GM23338 (cell line): Measurements from ENCODE around the gene HTT. TPM values are rescaled to one million over a fixed set of nuclear protein-coding genes. Genes with fewer than 3 reads are reported as not detected.

ENCODE experiments used
- ATAC-seq: fragments of 200-7000 bp; cut with Tn5 transposase; 3 replicates; pipeline ENCODE4 v1.9.1; 2020
- DNase-seq: peaks from one replicate; pipeline ENCODE4 v3.0.0-alpha.2; 2015; ENCODE audit warnings: low spot score
- H2AFZ ChIP-seq: fragments of 200-600 bp; sonication (generic); 2 replicates; pipeline ENCODE4 v1.8.0; 2016; ENCODE audit warnings: antibody characterized with exemption, mild to moderate bottlenecking, moderate library complexity
- H3F3A ChIP-seq: fragments of 200-600 bp; sonication (generic); replicated peaks from 2 replicates; pipeline ENCODE4 v1.8.0; 2017; ENCODE audit warnings: antibody characterized with exemption, mixed run types, low read depth
- H3K27ac ChIP-seq: fragments of 200-600 bp; sonication (generic); 2 replicates; pipeline ENCODE4 v1.6.1; 2016; ENCODE audit warnings: low read depth
- H3K27me3 ChIP-seq: fragments of 200-600 bp; sonication (generic); 2 replicates; pipeline ENCODE4 v1.8.0; 2016; ENCODE audit warnings: mild to moderate bottlenecking, mixed run types, moderate library complexity; ENCODE audit not compliant: insufficient read depth
- H3K36me3 ChIP-seq: fragments of 200-600 bp; sonication (generic); 2 replicates; pipeline ENCODE4 v1.8.0; 2016; ENCODE audit warnings: mild to moderate bottlenecking; ENCODE audit not compliant: insufficient read depth
- H3K4me1 ChIP-seq: fragments of 200-600 bp; sonication (generic); 2 replicates; pipeline ENCODE4 v1.8.0; 2016; ENCODE audit warnings: mild to moderate bottlenecking, moderate library complexity; ENCODE audit not compliant: insufficient read depth
- H3K4me2 ChIP-seq: fragments of 200-600 bp; sonication (generic); 2 replicates; pipeline ENCODE4 v1.7.1; 2017; ENCODE audit warnings: mixed run types
- H3K4me3 ChIP-seq: fragments of 200-600 bp; sonication (generic); 2 replicates; pipeline ENCODE4 v1.6.1; 2016; ENCODE audit warnings: mixed run types
- H3K79me2 ChIP-seq: fragments of 200-600 bp; sonication (generic); replicated peaks from 2 replicates; pipeline ENCODE4 v1.8.0; 2017; ENCODE audit warnings: mild to moderate bottlenecking; ENCODE audit not compliant: insufficient read depth
- H3K9me2 ChIP-seq: fragments of 200-600 bp; sonication (generic); 2 replicates; pipeline ENCODE4 v1.8.0; 2017; ENCODE audit not compliant: insufficient read depth
- H4K20me1 ChIP-seq: fragments of 200-600 bp; sonication (generic); replicated peaks from 2 replicates; pipeline ENCODE4 v1.8.0; 2017; ENCODE audit warnings: mild to moderate bottlenecking; ENCODE audit not compliant: insufficient read depth
- H3K27ac Mint-ChIP-seq: 2 replicates; pipeline ENCODE4 v1.8.0; 2020; ENCODE audit warnings: inconsistent platforms, mild to moderate bottlenecking, moderate library complexity, mixed read lengths
- H3K27me3 Mint-ChIP-seq: 3 replicates; pipeline ENCODE4 v1.8.0; 2022; ENCODE audit warnings: low read depth, mild to moderate bottlenecking, moderate library complexity, mixed read lengths, inconsistent platforms; ENCODE audit not compliant: insufficient read depth, poor library complexity
- H3K36me3 Mint-ChIP-seq: 3 replicates; pipeline ENCODE4 v1.8.0; 2021; ENCODE audit warnings: low read depth, mild to moderate bottlenecking, inconsistent platforms, moderate library complexity, mixed read lengths
- H3K4me1 Mint-ChIP-seq: 3 replicates; pipeline ENCODE4 v1.8.0; 2020; ENCODE audit warnings: mild to moderate bottlenecking, inconsistent platforms, mixed read lengths
- H3K4me3 Mint-ChIP-seq: 3 replicates; pipeline ENCODE4 v1.8.0; 2021; ENCODE audit warnings: moderate library complexity, mild to moderate bottlenecking, inconsistent platforms, mixed read lengths
- H3K9me3 Mint-ChIP-seq: 3 replicates; pipeline ENCODE4 v1.8.0; 2020; ENCODE audit warnings: moderate library complexity, mild to moderate bottlenecking, inconsistent platforms, mixed read lengths
- REST ChIP-seq: IDR thresholded peaks from one replicate; pipeline ENCODE4 v1.6.1; 2018; ENCODE audit warnings: antibody characterized with exemption; ENCODE audit not compliant: unreplicated experiment
- ZNF462 ChIP-seq: fragments of 250-450 bp; sonication (Bioruptor Pico); IDR thresholded peaks from 2 replicates; pipeline ENCODE4 v1.5.0; 2020; ENCODE audit warnings: mild to moderate bottlenecking, moderate library complexity
- polyA plus RNA-seq: library from polyadenylated mRNA; unstranded; fragments of >200 nt; fragmentation: Nextera tagmentation; extraction: Ambion mirVana; gene quantifications from 2 replicates; pipeline ENCODE4 v1.2.1, GENCODE V29; 2016
- total RNA-seq: library from RNA; depleted of rRNA; stranded (reverse); fragments of >200 nt; shearing (Covaris generic); gene quantifications from 2 replicates; pipeline ENCODE4 v1.2.3, GENCODE V29; 2014

HTT gene
- total and polyA plus RNA-seq, 2 experiments from 2014 or later: 26.6 to 67.7 TPM

DNA sequence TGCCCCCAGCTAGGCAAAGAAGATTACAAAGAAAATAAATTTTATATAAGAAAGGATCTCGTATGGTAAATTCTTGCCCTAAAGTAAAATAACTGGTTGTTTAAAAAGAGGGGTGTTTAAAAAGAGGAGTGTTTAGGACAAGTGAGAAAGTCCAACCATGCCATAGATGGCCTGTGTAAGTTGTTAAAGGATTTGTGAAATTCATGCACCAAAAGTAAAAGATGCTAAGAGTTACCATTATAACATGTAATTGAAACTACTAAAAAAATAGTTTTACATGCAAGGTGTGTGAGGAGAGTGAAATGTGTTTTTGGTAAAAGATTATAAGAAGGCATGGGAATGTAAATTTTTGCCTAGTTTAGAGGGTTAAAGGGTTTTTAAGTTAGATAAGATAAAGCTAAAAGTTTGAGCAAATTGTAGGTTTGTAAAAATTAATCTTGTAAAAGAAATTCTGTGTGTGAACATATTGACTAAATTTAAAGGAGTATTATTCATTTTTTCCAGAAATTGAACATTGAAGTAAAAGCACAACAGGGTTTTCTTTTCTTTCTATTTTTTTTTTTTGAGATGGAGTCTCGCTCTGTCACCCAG is 20.2 kb upstream of the HTT start:
- Histone ChIP-seq H3K4me3 (no peak overlapping the region), H3K4me1 (no peaks in the 10 kb centered on the region), H3K36me3 (peaks cover 5% of the 10 kb centered on the region), H2AFZ (no peak overlapping the region), H3K27me3 (no peaks in the 10 kb centered on the region), H3F3A (no peaks in the 10 kb centered on the region), H4K20me1 (no peaks in the 10 kb centered on the region), H3K9me2 (no peaks in the 10 kb centered on the region; the same call in 1 of the 2 replicates), H3K4me2 (no peak overlapping the region), H3K79me2 (no peaks in the 10 kb centered on the region), H3K27ac (no peak overlapping the region)
- H3K27me3 Mint-ChIP-seq: peaks cover 6% of the 10 kb centered on the region
- no peak overlapping the region for H3K27ac Mint-ChIP-seq
- peaks cover 17% of the 10 kb centered on the region for H3K36me3 Mint-ChIP-seq
- no peak overlapping the region for H3K4me3 Mint-ChIP-seq
- H3K4me1 Mint-ChIP-seq: peaks cover 6% of the 10 kb centered on the region; the same call in 2 of the 3 replicates
- TF ChIP-seq REST: no peak
- no peak for TF ChIP-seq ZNF462 (CRISPR knock-in tag)
- peaks cover 57% of the 10 kb centered on the region for H3K9me3 Mint-ChIP-seq
- ATAC-seq: no peak
- no peak for DNase-seq
